DND-41 (cell line): ENCODE results near the gene TTYH1.

Experiments used
- ATAC-seq: fragments of 200-7000 bp; cut with Tn5 transposase; 3 replicates; pipeline ENCODE4 v1.9.1; 2021; ENCODE audit warnings: low read depth; ENCODE audit not compliant: insufficient read depth
- DNase-seq: peaks from one replicate; pipeline ENCODE4 v3.0.0-alpha.2; 2020
- H2AFZ ChIP-seq: 2 replicates; pipeline ENCODE4 v1.6.0; 2012; ENCODE audit warnings: low read depth, low read length
- H3K27ac ChIP-seq: 2 replicates; pipeline ENCODE4 v1.5.1; 2012; ENCODE audit warnings: low read length, inconsistent platforms
- H3K27me3 ChIP-seq: fragments of 200-600 bp; sonication (generic); 2 replicates; pipeline ENCODE4 v1.6.0; 2012; ENCODE audit warnings: low read length, mild to moderate bottlenecking, inconsistent platforms; ENCODE audit not compliant: insufficient read depth, poor library complexity
- H3K36me3 ChIP-seq: 2 replicates; pipeline ENCODE4 v1.5.1; 2012; ENCODE audit warnings: low read length, inconsistent platforms; ENCODE audit not compliant: insufficient read depth
- H3K4me1 ChIP-seq: 2 replicates; pipeline ENCODE4 v1.5.1; 2012; ENCODE audit warnings: mild to moderate bottlenecking, low read length; ENCODE audit not compliant: insufficient read depth
- H3K4me2 ChIP-seq: 2 replicates; pipeline ENCODE4 v1.6.0; 2012; ENCODE audit warnings: mild to moderate bottlenecking, moderate library complexity, low read length, inconsistent platforms; ENCODE audit not compliant: insufficient read depth
- H3K4me3 ChIP-seq, 2 experiments: fragments of 200-600 bp in 1 of 2; shearing (Covaris generic) in 1 of 2; 2 replicates each; pipeline ENCODE4 v1.5.1; 2012 to 2016; ENCODE audit warnings: inconsistent platforms in 2 of 2, low read length in 2 of 2, mild to moderate bottlenecking in 2 of 2, low read depth in 1 of 2, moderate library complexity in 1 of 2
- H3K79me2 ChIP-seq: 2 replicates; pipeline ENCODE4 v1.6.0; 2012; ENCODE audit warnings: low read length, inconsistent platforms; ENCODE audit not compliant: insufficient read depth
- H3K9ac ChIP-seq: 2 replicates; pipeline ENCODE4 v1.6.0; 2012; ENCODE audit warnings: low read depth, mild to moderate bottlenecking, inconsistent platforms, low read length, moderate library complexity
- H3K9me3 ChIP-seq: 2 replicates; pipeline ENCODE4 v1.5.1; 2012; ENCODE audit warnings: low read length, moderate library complexity, mild to moderate bottlenecking, inconsistent platforms; ENCODE audit not compliant: insufficient read depth, severe bottlenecking
- H4K20me1 ChIP-seq: 2 replicates; pipeline ENCODE4 v1.6.0; 2012; ENCODE audit warnings: low read length; ENCODE audit not compliant: insufficient read depth
- EZH2 ChIP-seq: IDR thresholded peaks from 3 replicates; pipeline ENCODE4 v1.6.1; 2012; ENCODE audit warnings: borderline replicate concordance, low read depth, mild to moderate bottlenecking, moderate library complexity, low read length, inconsistent platforms; ENCODE audit not compliant: severe bottlenecking
- TF ChIP-seq, protein P1 (sequence below): IDR thresholded peaks from 2 replicates; pipeline ENCODE4 v1.5.1; 2012; ENCODE audit warnings: borderline replicate concordance, low read length, moderate library complexity, mild to moderate bottlenecking; ENCODE audit not compliant: poor library complexity, severe bottlenecking; ENCODE audit errors: extremely low read depth

The TTYH1 gene

DNA sequence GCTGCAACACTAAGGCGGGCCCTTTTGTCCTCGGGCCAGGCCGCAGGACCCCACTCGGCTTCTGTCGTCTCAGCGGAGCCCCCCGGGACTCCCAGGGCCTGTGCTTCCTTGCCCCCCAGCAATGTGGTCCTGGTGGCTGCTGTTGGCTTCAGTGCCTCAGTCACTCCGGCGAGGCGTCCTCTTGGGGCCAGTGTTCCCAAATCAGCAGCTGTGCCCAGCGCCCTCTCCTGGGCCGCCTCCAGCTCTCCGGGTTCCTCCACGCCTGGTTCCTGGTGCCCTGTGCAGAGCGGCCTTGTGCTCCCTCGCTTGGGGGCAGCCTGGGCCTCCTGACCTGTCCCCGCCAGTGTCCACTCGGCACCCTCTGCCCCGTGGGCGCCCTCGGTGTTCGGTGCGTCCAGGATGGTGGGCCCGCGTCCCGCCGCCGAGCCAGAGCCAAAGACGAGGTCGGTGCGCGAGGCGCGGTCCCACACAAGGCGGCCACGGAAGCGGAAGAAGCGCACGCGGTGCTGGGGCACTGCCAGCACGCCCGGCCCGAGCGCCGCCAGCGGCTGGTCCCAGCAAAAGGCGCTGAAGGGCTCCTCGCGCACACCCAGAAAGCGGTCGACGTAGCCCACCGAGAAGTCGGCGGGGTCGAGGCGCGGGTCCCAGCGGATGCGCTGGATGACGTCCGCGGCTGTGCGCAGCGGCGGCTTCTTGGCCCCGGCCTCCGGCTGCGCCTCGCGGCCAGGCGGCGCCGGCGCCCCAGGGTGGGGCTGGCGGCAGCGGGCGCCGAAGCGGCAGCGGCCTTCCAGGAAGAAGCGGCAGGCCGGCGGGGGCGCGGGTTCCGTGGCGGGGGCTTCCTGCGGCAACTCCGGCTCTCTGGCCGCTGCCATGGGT lies 47.6 kb downstream of the TTYH1 start:
- 0 out of 3 replicates have a peak, but pooled peaks have one; percentile 3 for ATAC-seq
- no peak overlapping the region for H2AFZ ChIP-seq

DNA sequence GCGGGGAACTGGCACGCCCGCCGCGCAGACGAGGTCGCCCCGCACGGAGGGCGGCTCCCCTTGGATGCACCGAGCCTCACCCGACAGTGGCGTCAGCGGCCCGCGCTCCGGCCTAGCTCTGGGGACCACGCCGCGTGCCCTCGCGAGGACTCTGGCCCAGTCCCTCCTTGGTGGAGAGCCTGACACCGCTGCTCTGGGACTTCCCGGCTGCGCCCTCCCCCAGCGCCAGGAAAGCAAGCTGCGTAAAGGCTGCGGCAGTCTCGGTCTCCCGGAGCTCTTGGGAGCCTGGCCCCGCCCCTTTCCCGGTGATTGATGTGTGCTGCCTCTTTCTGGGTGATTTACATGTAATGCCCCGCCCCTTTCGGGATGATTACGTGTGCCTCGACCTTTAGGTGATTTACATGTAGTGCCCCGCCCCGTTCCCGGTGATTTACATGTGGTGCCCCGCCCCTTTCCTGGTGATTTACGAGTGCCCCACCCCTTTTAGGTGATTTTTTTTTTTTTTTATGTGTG lies 48.3 kb downstream of the TTYH1 start, which contains the start of gene LENG9:
TSS of gene LENG9 (minus strand) at position 248 of the 513 bp plus-strand sequence. CDS start 252 bp downstream, outside the sequence.
- Histone ChIP-seq H3K9ac (peak within 1 kb of the TSS; percentile 52), H3K27me3 (no peaks in the 10 kb centered on the region), H3K4me2 (peak within 1 kb of the TSS; percentile 96), H3K4me1 (peaks cover 16% of the 10 kb centered on the region), H3K4me3 (peak within 1 kb of the TSS; percentile 35 to 62; a peak in 3 of 4 replicates), H2AFZ (peak within 1 kb of the TSS; percentile 77), H3K9me3 (no peaks in the 10 kb centered on the region), H3K27ac (no peak within 1 kb of the TSS), H4K20me1 (peaks cover 42% of the 10 kb centered on the region), H3K79me2 (peaks cover 10% of the 10 kb centered on the region; the same call in 1 of the 2 replicates), H3K36me3 (peaks cover 42% of the 10 kb centered on the region)
- ATAC-seq = peak; percentile 23; the same call in 2 of the 3 replicates
- peak; percentile 66 for DNase-seq
- TF ChIP-seq EZH2 = no peak
- TF ChIP-seq, protein P1, sequence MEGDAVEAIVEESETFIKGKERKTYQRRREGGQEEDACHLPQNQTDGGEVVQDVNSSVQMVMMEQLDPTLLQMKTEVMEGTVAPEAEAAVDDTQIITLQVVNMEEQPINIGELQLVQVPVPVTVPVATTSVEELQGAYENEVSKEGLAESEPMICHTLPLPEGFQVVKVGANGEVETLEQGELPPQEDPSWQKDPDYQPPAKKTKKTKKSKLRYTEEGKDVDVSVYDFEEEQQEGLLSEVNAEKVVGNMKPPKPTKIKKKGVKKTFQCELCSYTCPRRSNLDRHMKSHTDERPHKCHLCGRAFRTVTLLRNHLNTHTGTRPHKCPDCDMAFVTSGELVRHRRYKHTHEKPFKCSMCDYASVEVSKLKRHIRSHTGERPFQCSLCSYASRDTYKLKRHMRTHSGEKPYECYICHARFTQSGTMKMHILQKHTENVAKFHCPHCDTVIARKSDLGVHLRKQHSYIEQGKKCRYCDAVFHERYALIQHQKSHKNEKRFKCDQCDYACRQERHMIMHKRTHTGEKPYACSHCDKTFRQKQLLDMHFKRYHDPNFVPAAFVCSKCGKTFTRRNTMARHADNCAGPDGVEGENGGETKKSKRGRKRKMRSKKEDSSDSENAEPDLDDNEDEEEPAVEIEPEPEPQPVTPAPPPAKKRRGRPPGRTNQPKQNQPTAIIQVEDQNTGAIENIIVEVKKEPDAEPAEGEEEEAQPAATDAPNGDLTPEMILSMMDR = no peak

More for the DNA sequence above, 47.6 kb downstream of the TTYH1 start:
- H3K4me3 ChIP-seq = no peak overlapping the region; a peak in 1 of 4 replicates
- H3K79me2 ChIP-seq = peaks cover 10% of the 10 kb centered on the region; the same call in 1 of the 2 replicates
- no peaks in the 10 kb centered on the region for H3K9me3 ChIP-seq
- no peak overlapping the region for H3K9ac ChIP-seq
- H3K27ac ChIP-seq = no peak overlapping the region
- DNase-seq = no peak
- H3K4me2 ChIP-seq = peak overlapping the region; percentile 96; the same call in 1 of the 2 replicates
- H3K4me1 ChIP-seq = peaks cover 16% of the 10 kb centered on the region
- no peak for TF ChIP-seq EZH2
- TF ChIP-seq, protein P1 = no peak
- H4K20me1 ChIP-seq = peaks cover 49% of the 10 kb centered on the region
- H3K36me3 ChIP-seq = peaks cover 49% of the 10 kb centered on the region
- no peaks in the 10 kb centered on the region for H3K27me3 ChIP-seq

DNA sequence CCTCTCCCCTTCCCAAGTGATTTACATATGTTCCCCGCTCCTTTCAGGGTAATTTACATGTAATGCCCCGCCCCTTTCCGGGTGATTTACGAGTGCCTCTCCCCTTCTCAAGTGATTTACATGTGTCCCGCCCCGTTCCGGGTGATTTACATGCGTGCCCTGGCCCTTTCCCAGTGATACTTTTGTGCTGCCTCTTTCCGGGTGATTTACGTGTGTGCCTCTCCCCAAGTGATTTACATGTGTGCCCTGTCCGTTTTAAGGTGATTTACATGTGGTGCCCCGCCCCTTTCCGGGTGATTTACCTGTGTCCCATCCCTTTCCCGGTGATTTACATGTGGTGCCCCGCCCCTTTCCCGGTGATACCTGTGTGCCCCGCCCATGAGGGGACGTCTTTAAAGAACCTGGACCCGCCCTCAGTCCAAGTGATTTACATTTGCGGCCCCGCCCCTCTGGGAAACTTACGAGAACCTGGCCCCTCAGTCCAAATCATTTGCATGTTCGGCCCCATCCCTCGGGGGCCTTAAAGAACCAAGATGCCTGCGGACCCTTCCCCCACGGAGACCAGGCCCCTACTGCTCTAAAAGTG lies 48.9 kb downstream of the TTYH1 start:
- peak overlapping the region; percentile 77 for H2AFZ ChIP-seq
- H3K9me3 ChIP-seq = no peaks in the 10 kb centered on the region
- H3K4me3 ChIP-seq = peak overlapping the region; percentile 35 to 62; a peak in 3 of 4 replicates
- TF ChIP-seq EZH2 = no peak
- TF ChIP-seq, protein P1 = no peak
- peak overlapping the region; percentile 52 for H3K9ac ChIP-seq
- H3K79me2 ChIP-seq = peaks cover 6% of the 10 kb centered on the region; the same call in 1 of the 2 replicates
- peaks cover 16% of the 10 kb centered on the region for H3K4me1 ChIP-seq
- peak overlapping the region; percentile 96 for H3K4me2 ChIP-seq
- H3K27me3 ChIP-seq = no peaks in the 10 kb centered on the region
- no peak overlapping the region for H3K27ac ChIP-seq
- ATAC-seq (peak; percentile 55), DNase-seq (peak; percentile 52)
- H4K20me1 ChIP-seq = peaks cover 37% of the 10 kb centered on the region
- peaks cover 36% of the 10 kb centered on the region for H3K36me3 ChIP-seq
